IPS DF 19.7 (cell line): ENCODE measurements around the gene P2RX6.
A peak's percentile ranks its signal among the peaks of the same experiment; 100 is the strongest.
"Not testable (repeated sequence)": the region's sequence is repeated elsewhere in the genome, so short reads cannot be mapped to it uniquely, and the experiment has no call there.

ENCODE experiments used
- DNase-seq: peaks from one replicate; pipeline ENCODE4 v3.0.0-alpha.2; 2013; ENCODE audit warnings: low read depth, low spot score

The P2RX6 gene

DNA sequence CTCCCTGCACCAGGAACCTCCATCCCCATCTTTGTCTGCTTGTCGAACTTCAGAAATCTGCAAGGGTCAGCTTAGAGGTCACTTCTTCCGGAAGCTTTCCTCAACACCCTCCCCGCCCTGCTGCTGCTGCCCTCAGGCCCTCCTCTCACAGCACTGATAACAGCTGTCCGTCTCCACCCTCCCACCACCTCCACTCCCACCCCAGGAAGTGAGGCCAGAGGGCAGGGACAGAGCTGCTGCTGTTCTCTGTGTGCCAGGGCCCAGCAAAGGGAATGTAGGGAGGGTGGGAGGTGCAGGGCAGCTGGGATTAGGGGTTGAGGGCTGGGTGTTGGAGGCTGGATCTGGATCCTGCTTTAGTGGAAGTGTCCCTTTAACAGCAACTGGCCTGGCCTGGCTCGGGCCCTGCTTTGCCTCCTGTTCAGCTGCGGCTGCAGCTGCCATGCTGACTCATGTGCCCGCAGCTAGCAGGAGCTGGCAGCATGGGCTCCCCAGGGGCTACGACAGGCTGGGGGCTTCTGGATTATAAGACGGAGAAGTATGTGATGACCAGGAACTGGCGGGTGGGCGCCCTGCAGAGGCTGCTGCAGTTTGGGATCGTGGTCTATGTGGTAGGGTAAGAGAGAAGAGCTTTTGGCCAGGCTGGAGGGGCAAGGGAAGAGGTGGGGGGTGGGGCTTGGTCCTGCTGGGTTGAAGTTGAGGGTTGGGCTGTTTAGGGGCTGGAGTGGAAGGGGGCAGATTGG lies at the start of gene P2RX6:
Gene P2RX6, plus strand, starts transcription at position 440 of the 740 bp plus-strand sequence. Its CDS starts 10 bp downstream, at position 450.
- DNase-seq, result no peak

DNA sequence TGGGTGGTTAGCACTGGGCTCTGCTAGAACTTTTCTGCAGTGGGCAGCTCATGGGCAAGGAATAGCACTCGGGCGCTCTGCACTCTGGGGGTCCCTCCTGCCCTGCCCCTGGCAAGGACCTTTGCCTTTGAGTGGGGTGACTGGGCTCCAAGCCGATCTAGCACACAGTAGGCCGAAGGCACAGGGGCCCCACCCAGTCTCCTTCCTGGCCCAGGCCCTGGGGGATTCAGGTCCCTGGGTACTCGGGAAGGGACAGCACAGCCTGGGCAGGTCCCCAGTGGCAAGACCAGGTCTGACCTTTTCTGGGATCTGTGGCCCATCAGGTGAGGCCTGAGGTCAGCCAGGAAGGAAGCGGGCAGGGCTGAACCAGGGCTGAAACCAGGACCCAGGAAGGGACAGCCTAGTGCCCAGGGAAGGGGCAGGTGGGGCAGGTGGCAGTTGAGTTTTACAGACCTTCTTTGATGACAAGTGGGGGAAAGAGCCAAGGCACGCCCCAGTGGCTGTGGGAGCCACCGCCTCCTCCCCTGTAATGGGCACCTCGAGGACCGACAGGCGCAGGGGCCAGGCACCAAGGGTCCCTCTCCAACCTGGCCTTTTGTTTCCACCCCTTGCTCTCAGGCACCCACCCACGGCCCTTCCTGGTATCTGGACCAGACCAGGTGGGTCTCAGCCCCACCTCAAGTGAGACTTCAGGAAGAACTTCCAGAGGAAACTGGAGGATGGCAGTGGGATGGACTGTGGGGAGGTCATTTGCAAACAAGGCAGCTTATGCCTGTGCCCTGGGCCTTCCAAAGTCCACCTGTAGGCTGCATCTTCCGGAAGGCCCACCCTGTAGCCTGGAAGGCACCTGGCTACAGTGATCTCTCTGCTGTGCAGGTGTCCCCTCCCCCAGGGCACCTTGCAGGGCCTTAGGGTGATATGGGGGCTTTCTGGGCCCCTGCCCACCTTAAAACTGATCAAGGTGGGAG lies 48.8 kb upstream of the P2RX6 start:
- no peak for DNase-seq

DNA sequence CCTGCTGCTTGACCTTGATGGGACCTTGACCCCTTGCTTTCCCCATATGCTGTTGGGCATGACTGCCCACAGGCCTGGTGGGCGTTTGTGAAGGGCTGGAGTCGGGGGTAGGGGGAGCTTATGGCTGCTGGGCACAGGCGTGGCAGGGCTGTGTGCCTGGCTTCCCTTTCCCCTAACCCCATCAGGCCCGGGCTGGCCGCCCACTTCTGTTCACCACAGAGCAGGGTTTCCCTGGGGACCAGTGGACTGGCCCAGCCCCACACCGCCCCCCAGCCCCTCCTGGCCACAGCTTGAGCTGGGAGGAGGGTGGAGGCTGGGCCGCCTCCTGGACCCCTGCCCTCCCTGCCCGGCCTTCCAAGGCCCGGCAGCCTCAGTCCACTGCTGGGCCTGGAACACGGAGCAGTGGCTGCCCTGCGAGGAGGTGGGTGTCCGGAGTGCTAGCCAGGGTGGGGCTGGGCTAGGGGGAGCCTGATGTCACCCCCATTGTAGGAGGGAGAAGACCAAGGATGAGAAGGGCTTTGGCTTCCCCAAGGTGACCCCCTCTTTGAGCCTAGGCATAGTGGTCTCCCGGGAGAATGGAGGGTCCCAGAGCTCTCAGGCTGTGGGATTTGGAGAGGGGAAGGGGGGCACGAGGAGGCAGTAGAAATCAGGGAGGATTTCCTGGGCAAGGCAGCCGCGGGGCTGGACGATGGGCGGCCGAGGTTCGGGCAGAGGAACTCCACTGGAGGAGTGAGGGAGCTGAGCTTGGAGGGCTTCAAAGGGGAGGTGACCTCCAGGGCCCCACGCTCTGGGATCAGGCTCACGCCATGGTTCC lies 47.9 kb upstream of the P2RX6 start, which contains the start of gene AIFM3:
Gene AIFM3, plus strand, starts transcription at position 373 of the 814 bp plus-strand sequence. CDS start 690 bp downstream, outside the sequence.
- no peak for DNase-seq

DNA sequence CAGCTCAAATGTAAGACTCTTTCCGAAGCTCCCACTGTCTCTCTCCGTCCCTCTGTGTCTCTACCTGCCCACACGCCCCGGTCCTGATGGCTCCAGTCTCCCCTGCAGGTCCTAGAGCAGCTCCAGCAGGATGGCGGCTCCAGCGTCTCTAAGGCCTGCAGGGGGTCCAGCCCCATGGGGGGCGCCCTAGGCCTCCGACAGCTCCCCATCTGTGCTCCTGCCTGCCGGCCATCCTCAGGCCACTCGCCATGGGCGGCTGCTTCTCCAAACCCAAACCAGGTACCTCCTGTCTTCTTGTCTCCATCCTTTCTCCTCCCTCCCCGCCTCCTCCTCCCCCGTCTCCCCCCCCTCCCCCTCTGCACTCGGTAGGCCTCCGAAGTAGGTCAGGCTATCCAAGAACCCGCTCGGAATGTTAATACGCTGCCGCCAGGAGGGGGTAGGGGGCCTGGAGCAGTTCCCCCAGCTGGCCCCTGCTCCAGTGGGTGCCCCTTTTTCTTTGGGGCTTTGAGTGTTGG lies 47.2 kb upstream of the P2RX6 start:
- no peak for DNase-seq

GRCh38 chr22:20968281-20968977 lies 46.5 kb upstream of the P2RX6 start:
- DNase-seq, result no peak

GRCh38 chr22:20970939-20971657 lies 43.9 kb upstream of the P2RX6 start:
- no peak for DNase-seq

DNA sequence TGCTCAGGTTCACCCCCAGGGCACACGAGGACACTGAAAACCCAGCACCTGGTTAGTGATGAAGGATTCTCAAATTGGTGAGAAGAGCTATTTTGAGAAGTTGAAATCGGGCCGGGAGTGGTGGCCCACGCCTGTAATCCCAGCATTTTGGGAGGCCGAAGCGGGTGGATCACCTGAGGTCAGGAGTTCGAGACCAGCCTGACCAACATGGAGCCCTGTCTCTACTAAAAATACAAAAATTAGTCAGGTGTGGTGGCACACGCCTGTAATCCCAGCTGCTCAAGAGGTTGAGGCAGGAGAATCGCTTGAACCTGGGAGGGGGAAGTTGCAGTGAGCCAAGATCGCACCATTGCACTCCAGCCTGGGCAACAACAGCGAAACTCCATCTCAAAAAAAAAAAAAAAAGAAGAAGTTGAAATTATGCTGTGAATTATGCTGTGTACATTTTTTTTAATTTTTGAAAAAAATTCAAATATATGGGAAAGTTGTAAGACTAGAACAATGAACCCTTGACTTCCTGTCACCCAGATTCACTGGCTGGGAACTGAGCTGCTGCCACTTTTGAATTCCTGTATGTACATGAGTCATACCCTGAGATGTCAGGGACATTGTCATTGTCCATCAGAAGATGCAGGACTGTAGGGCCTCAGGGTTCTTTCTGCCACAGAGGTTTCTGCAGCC lies 42.8 kb upstream of the P2RX6 start:
- DNase-seq, result not testable (repeated sequence)

GRCh38 chr22:20972933-20973577 lies 41.9 kb upstream of the P2RX6 start:
- no peak for DNase-seq

GRCh38 chr22:20973634-20974286 lies 41.2 kb upstream of the P2RX6 start:
- DNase-seq, result no peak

DNA sequence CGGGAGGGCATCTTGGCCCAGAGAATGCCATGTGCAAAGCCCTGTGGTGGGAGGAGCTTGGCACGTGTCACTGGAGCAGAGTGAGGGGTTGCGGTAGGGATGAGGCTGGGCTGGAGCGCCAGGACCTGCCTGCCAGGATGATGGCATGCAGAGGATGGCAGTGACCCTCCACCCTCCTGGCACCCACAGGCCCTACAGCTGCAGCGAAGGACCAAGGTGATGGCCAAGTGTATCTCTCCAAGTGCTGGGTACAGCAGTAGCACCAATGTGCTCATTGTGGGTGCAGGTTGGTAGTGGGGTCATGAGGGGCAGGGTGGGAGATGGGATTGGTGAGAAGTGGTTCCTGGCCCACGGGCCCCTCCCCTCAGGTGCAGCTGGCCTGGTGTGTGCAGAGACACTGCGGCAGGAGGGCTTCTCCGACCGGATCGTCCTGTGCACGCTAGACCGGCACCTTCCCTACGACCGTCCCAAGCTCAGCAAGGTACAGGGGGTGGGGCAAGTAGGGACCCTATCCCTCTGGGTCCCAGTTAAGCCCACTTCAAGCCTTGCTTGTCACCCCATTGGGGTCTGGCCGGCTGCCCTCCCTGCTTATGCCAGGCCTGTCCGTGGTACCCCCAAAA lies 40.5 kb upstream of the P2RX6 start:
- DNase-seq, result no peak

DNA sequence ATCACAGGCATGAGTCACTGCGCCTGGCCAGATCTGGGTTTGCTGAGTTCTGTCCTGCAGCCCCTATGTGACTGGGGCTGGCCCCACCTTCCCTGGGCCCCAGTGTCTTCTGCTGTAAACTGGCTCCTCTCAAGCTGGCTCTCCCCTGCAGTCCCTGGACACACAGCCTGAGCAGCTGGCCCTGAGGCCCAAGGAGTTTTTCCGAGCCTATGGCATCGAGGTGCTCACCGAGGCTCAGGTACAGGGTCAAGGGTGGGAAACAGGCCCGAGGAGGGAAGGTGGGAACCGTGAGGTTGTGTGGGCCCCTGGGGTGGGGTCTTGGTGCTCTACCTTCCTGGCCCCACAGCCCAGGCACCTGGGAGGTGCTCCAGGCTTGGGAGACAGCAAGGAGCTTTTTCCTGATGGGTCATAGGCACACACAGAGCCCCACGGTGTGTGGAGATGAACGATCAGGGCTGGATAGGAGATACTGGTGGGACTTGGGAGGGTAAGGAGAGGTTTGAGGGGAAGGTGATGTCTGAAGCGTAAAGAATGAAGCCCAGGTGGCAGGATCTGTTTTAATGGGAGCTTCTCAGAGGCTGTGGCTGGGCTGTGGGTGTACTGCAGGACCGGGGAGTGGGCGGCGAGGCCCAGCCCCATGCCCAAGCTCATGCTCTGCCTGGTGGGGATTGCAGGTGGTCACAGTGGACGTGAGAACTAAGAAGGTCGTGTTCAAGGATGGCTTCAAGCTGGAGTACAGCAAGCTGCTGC lies 39.2 kb upstream of the P2RX6 start:
- no peak for DNase-seq

DNA sequence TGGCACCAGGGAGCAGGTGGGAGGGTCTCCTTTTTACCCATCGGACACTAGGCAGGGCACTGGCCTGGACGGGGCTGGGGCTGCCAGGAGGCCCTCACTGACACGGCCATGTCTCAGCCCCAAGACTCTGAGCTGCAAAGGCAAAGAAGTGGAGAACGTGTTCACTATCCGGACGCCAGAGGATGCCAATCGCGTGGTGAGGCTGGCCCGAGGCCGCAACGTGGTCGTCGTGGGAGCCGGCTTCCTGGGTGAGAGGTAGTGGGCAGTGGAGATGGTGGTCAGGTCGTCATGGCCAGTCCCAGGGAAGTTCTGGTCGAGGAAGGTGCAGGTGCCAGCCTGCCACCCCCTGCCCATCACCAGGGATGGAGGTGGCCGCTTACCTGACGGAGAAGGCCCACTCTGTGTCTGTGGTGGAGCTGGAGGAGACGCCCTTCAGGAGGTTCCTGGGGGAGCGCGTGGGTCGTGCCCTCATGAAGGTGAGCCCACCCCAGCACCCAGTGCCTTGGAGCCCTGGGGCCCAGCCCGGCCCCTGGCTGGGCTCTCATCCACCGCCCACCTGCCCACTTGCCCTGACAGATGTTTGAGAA lies 38.6 kb upstream of the P2RX6 start:
- no peak for DNase-seq

DNA sequence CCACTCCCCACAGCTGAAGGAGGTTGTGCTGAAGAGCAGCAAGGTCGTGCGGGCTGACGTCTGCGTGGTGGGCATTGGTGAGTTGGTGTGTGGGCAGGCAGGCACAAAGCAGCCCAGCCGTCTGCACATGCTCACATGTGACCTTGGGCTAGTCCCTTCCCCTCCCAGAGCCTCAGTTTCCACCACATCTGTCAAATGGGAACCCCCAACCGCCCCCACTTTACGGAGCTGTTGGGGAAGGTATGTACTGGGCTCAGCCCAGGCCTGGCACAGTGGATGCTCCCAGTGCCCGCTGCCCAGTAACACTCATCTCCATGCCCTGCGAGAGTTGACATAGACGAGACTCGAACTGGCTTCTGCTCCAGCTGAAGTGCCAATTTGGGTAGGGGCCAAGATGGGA lies 37.9 kb upstream of the P2RX6 start:
- DNase-seq, result no peak

- no peak for DNase-seq
Observed at GRCh38 chr22:20977516-20978170, 37.3 kb upstream of the P2RX6 start.

GRCh38 chr22:20978419-20978818 lies 36.5 kb upstream of the P2RX6 start:
- DNase-seq, result no peak

DNA sequence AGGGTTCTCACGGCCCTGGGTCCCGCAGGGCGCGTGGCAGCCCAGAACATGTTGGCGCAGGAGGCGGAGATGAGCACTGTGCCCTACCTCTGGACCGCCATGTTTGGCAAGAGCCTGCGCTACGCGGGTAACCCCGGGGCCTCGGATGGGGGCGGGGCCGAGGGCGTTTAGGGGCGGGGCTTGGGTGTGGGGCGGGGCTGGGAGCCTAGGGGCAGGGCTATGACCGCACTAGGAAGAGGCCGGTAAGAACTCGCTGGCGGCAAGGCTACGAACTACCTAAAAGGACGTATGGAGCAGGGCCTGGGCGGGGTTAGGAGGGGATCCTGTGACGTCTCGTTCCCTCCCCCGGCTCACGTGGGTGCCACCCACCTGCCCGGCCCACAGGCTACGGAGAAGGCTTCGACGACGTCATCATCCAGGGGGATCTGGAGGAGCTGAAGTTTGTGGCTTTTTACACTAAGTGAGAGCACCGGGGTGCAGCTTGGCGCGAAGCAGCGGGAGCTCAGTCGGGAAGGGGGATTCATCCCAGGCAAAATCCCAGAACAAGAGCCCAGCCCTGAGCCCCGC lies 35.6 kb upstream of the P2RX6 start:
- peak; percentile 91 for DNase-seq
